Fibroblast of mammary gland (primary cell): ENCODE measurements around the gene EIF4E1B.

Source experiments
- DNase-seq: peaks from one replicate; pipeline ENCODE4 v3.0.0-alpha.2; 2010; ENCODE audit warnings: low read depth
- H3K4me3 ChIP-seq: 2 replicates; pipeline ENCODE4 v1.5.1; 2011; ENCODE audit warnings: low read depth, mild to moderate bottlenecking, low read length, moderate library complexity; ENCODE audit not compliant: control insufficient read depth
- TF ChIP-seq, protein P1 (sequence below): conservative IDR thresholded peaks from 2 replicates; pipeline ENCODE4 v1.5.1; 2011; ENCODE audit warnings: low read depth, low read length, inconsistent platforms; ENCODE audit not compliant: control insufficient read depth, insufficient read depth

EIF4E1B gene

DNA sequence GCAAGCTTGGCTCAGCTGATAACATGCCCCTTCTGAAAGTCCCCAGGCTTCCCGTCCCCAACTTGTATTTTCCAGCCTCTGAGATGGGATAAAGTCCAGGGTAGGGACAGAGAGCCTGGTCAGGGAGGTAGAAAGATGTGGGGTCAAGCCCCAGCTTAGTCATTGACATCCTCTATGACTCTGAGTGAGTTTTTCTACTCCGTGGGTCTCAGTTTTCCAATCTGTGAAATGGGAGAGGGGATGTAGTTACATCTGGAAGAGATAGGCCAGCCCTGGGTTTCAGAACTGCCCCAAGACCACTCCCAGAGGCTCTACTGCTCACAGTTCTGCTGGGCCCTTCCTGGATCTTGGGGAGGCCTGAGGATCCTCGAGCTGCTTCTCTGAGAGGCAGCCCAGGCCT, 23.6 kb upstream of the EIF4E1B start:
- H3K4me3 ChIP-seq = no peak overlapping the region
- DNase-seq = no peak
- TF ChIP-seq, protein P1, sequence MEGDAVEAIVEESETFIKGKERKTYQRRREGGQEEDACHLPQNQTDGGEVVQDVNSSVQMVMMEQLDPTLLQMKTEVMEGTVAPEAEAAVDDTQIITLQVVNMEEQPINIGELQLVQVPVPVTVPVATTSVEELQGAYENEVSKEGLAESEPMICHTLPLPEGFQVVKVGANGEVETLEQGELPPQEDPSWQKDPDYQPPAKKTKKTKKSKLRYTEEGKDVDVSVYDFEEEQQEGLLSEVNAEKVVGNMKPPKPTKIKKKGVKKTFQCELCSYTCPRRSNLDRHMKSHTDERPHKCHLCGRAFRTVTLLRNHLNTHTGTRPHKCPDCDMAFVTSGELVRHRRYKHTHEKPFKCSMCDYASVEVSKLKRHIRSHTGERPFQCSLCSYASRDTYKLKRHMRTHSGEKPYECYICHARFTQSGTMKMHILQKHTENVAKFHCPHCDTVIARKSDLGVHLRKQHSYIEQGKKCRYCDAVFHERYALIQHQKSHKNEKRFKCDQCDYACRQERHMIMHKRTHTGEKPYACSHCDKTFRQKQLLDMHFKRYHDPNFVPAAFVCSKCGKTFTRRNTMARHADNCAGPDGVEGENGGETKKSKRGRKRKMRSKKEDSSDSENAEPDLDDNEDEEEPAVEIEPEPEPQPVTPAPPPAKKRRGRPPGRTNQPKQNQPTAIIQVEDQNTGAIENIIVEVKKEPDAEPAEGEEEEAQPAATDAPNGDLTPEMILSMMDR = no peak

DNA sequence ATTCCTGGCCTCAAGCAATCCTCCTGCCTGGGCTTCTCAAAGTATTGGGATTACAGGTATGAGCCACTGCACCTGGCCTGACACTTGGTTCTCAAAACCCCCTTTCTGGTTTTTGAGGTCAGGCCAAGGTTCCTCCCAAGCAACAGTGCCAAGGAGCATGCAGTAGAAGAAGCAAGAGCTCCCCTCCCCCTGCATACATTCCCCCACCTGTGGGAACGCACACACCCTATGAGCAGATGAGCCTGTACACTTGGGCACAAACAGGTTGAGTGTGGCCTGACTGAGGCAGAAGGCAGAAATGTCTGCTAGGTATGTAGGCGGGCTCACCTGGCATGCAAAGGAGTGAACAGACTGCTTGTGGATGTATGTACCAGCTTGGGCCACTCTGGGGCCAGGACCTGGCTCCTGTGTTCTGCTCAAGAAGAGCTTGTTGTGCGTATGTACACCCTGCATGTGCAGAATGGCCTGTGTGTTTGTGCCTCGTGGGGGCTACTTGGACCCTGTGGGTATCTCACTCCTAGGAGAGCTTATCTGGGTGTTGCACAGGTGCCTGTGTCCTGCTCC, 22.3 kb upstream of the EIF4E1B start:
- no peak overlapping the region for H3K4me3 ChIP-seq
- TF ChIP-seq, protein P1 = no peak
- no peak for DNase-seq

DNA sequence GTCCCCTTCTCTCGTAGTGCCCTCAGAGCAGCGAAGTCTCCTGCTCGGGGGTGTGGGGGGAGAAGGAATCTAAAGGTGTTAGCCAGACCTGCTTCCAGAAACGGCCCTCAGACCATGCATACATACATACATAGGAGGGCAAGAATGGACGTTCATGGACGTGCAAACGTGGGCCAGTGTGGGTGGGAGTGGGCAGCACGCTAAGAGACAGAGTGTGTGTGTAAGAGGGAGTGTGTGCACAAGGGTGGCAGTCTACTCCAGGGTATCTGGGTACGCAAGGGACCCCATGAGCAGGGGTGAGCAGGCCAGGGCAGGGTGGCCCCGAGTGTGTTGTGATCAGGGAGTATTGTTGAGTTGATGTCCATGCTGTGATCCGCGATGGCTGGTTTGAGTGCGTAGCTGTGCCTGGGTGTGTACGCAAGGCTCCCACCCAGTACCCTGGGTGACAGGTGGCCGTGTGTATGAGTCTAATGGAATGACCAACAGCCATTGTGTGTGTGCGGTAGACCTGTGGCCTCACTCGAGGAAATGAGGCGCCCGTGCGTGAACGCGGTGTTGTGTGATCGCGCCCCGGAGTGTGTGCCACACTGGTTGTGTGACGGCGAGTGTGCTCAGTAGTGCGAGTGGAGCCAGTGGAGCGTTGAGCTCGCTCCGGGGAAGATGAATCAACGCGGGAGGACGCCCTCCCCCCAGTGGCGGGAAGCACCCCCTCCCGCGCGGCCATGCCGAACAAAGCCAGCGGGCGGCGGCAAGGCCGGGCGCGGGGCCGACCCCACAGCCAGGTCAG, 21.3 kb upstream of the EIF4E1B start:
- peak overlapping the region; percentile 45 for H3K4me3 ChIP-seq
- DNase-seq = no peak
- TF ChIP-seq, protein P1 = no peak

- peak; percentile 26 for DNase-seq
- TF ChIP-seq, protein P1 = no peak
- H3K4me3 ChIP-seq = peak within 1 kb of the TSS; percentile 55
Measured at GRCh38 chr5:176609724-176610434, 20.6 kb upstream of the EIF4E1B start, which contains the start of gene GPRIN1. TSS of gene GPRIN1 (minus strand) at chr5:176610156. CDS start at chr5:176599834, 10,322 bp downstream.

DNA sequence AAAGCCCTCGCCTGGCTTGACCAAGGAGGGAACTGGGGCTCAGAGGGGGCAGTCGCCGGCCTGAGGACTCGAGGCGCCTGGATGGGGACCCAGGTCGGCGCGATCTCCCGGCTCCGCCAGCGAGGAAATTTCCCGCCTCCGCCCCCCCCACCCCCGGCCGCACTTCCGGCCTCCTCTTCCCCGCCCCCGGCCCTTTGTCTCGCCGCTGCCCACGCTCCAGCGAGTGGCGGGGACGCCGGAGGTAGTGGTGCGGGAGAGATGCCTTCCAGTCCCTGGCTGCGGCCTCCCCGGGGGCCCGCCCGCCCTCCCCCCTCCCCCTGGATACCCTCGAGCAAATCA, 20.1 kb upstream of the EIF4E1B start:
- TF ChIP-seq, protein P1 = no peak
- peak overlapping the region; percentile 55 for H3K4me3 ChIP-seq
- no peak for DNase-seq

GRCh38 chr5:176611435-176611834, 19.0 kb upstream of the EIF4E1B start:
- H3K4me3 ChIP-seq = no peak overlapping the region
- TF ChIP-seq, protein P1 = no peak
- peak; percentile 85 for DNase-seq
